AG09319 (cell line): ENCODE data around the gene NCBP3.
"Not testable (repeated sequence)": the region's sequence is repeated elsewhere in the genome, so short reads cannot be mapped to it uniquely, and the experiment has no call there.

Experiments used
- DNase-seq: peaks from one replicate; pipeline ENCODE4 v3.0.0-alpha.2; 2010; ENCODE audit warnings: low read depth; ENCODE audit errors: extremely low read depth
- CTCF ChIP-seq: IDR thresholded peaks from 2 replicates; pipeline ENCODE4 v1.5.1; 2011; ENCODE audit warnings: low read depth, mild to moderate bottlenecking, inconsistent platforms, low read length, moderate library complexity

The NCBP3 gene

GRCh38 chr17:3859940-3860339, 13.9 kb upstream of the NCBP3 start:
- no peak for TF ChIP-seq CTCF

GRCh38 chr17:3857261-3858105, 11.4 kb upstream of the NCBP3 start:
- no peak for DNase-seq
- TF ChIP-seq CTCF: no peak

More at GRCh38 chr17:3859940-3860339, 13.9 kb upstream of the NCBP3 start:
- no peak for DNase-seq

- not testable (repeated sequence) for DNase-seq
Observed at GRCh38 chr17:3854204-3854603, 8.2 kb upstream of the NCBP3 start.

- no peak for TF ChIP-seq CTCF
- no peak for DNase-seq
Observed at GRCh38 chr17:3852561-3852960, 6.5 kb upstream of the NCBP3 start.

GRCh38 chr17:3851461-3852100, 5.5 kb upstream of the NCBP3 start:
- no peak for TF ChIP-seq CTCF

GRCh38 chr17:3848229-3848835, 2.3 kb upstream of the NCBP3 start:
- no peak for TF ChIP-seq CTCF
- DNase-seq: no peak

More at GRCh38 chr17:3851461-3852100, 5.5 kb upstream of the NCBP3 start:
- DNase-seq: no peak

GRCh38 chr17:3847165-3847670, 1.2 kb upstream of the NCBP3 start:
- TF ChIP-seq CTCF: no peak
- no peak for DNase-seq
